RWPE1 (cell line): ENCODE data around the gene UBQLN2.
A peak's percentile ranks its signal among the peaks of the same experiment; 100 is the strongest.

ENCODE experiments used
- CTCF ChIA-PET: fragments of 350-600 bp; sonication (Branson Sonifier 250); formaldehyde crosslinking; extraction: SDS; loops from one replicate; lab custom pipeline; 2021; lab: Yijun Ruan, JAX
- POLR2A ChIA-PET: fragments of 400-600 bp; formaldehyde crosslinking; extraction: SDS; loops from one replicate; lab custom pipeline; 2020; ENCODE audit warnings: antibody characterized with exemption; ENCODE audit not compliant: low non-redundant PET; lab: Yijun Ruan, JAX
- DNase-seq: peaks from one replicate; pipeline ENCODE4 v3.0.0; 2012; ENCODE audit warnings: low spot score
- H3K27ac ChIP-seq: fragments of 450-650 bp; 2 replicates; pipeline ENCODE4 v1.5.1; 2017
- CTCF ChIP-seq: fragments of 450-650 bp; conservative IDR thresholded peaks from 2 replicates; pipeline ENCODE4 v1.5.1; 2017; ENCODE audit warnings: low read depth, mild to moderate bottlenecking

Gene UBQLN2

DNA sequence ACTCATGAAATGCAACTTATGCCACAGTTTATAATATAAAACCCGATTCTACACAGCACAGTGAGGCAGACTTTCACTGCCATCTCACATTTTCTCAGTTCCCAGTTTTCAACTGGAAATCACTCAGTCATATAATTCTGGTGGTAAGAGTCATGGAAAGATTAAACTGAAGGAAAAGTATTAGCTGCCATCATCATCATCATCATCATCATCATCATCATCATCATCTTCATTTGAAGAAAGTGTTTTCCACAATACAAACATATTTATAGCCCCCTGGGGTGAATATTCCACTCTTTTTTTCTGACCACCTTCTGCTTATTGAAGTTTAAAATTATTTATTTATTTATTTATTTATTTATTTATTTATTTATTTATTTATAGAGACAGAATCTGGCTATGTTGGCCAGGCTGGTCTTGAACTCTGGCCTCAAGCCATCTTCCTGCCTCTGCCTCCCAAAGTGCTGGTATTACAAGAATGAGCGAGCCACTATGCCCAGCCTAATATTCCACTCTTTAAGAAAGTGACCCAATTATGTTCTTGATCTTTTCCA, 6.0 kb upstream of the UBQLN2 start:
- no peak for DNase-seq
- ChIA-PET CTCF (no interaction called here), POLR2A (no interaction called here)
- no peak for TF ChIP-seq CTCF
- no peak overlapping the region for H3K27ac ChIP-seq

- CTCF ChIA-PET: no interaction called here
- no peak for TF ChIP-seq CTCF
- POLR2A ChIA-PET: no interaction called here
- H3K27ac ChIP-seq: peak overlapping the region; percentile 92
- DNase-seq: peak; percentile 26
Measured at GRCh38 chrX:56564164-56564885, 898 bp downstream of the UBQLN2 start.

DNA sequence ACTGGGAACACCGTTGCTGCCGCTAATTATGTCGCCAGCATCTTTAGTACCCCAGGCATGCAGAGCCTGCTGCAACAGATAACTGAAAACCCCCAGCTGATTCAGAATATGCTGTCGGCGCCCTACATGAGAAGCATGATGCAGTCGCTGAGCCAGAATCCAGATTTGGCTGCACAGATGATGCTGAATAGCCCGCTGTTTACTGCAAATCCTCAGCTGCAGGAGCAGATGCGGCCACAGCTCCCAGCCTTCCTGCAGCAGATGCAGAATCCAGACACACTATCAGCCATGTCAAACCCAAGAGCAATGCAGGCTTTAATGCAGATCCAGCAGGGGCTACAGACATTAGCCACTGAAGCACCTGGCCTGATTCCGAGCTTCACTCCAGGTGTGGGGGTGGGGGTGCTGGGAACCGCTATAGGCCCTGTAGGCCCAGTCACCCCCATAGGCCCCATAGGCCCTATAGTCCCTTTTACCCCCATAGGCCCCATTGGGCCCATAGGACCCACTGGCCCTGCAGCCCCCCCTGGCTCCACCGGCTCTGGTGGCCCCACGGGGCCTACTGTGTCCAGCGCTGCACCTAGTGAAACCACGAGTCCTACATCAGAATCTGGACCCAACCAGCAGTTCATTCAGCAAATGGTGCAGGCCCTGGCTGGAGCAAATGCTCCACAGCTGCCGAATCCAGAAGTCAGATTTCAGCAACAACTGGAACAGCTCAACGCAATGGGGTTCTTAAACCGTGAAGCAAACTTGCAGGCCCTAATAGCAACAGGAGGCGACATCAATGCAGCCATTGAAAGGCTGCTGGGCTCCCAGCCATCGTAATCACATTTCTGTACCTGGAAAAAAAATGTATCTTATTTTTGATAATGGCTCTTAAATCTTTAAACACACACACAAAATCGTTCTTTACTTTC, 1.8 kb downstream of the UBQLN2 start:
- CTCF ChIA-PET: no interaction called here
- DNase-seq: no peak
- H3K27ac ChIP-seq: peak overlapping the region; percentile 92
- TF ChIP-seq CTCF: no peak
- POLR2A ChIA-PET: no interaction called here

DNA sequence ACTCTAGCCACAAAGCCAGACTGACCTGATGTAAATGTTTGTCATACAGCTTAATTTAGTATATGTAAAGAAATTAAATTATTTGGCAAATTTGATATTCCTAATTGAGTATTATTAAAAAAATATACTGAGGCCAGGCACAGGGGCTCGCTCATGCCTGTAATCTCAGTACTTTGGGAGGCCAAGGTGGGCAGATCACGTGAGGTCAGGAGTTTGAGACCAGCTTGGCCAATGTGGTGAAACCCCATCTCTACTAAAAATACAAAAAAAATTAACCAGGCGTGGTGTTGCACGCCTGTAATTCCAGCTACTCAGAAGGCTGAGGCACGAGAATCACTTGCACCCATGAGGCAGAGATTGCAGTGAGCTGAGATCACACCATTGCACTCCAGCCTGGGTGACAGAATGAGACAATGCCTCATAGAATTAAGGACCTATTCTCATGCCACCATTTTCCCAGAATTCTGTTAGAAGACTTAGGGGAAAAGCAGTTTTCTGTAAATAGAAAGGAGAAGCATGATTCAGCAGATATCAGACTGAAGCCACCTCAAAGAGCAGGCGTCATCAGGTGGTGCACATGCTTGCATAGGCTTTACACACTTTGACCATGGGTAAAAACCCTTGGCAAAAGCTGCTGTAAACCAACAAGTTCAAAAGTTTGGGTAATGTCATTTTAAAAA, 6.1 kb downstream of the UBQLN2 start:
- ChIA-PET CTCF (no interaction called here), POLR2A (no interaction called here)
- no peak overlapping the region for H3K27ac ChIP-seq
- no peak for TF ChIP-seq CTCF
- DNase-seq: no peak

DNA sequence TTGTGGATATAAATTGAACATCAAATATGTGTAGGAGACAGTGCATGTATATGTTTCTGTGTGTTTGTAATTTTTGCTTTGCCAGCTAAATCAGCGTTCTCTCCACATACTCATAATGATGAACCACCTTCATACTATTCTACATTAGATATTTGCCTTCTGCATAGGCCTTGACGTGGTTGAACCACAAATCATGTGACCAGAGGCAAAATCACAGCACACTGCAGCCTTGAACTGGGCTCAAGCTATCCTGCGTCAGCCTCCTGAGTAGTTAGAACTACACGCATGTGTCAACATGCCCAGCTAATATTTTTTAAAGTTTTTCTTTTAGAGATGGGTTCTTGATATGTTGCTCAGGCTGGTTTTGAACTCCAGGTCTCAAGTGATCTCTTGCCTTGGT, 9.5 kb downstream of the UBQLN2 start:
- ChIA-PET POLR2A (no interaction called here), CTCF (no interaction called here)
- no peak overlapping the region for H3K27ac ChIP-seq
- no peak for TF ChIP-seq CTCF
- DNase-seq: no peak

GRCh38 chrX:56574861-56575260, 11.4 kb downstream of the UBQLN2 start:
- no peak overlapping the region for H3K27ac ChIP-seq
- no peak for DNase-seq
- POLR2A ChIA-PET: no interaction called here
- CTCF ChIA-PET: no interaction called here
- TF ChIP-seq CTCF: no peak
